ENCODE measurements around the gene VPS13C.

Gene VPS13C

DNA sequence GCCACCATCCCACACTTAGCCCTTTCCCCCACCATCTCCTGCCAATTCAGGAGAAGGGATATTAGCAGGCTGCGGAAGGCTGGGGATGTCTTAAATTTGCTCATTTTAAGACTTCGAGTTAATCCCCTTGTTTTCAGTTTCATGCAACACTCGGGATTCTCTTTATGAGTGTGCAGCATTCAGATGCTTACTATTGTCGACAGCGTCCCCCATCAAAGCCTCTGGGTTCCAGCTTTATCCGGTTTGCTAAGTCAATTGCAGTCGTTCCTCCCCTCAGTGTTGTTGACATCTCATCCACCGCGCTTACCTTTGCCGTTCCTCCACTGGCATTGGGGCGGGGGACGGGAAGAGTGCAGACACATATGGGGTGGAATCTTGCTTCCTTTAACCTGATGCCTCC is 220.2 kb downstream of the VPS13C start:
- DNase-seq = no peak

DNA sequence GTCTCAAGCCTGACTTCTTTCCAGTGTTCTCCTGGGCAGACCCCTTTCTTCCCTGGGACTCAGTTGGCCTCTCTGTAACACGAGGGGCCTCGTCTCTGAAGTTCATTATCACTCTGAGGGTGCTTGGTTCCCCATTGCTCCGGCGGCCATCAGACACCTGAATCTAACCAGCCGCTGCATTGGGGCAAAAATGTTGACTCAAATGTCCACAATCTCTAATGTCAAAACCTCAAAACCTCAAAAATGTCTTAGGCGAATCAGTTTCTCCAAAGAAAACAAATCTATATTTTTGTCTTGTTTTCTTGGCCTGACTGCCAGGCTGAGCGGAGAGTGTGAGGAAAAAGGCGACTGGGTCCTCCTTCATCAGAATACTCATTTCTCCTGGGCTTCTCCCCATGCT is 220.7 kb downstream of the VPS13C start:
- DNase-seq = no peak

DNA sequence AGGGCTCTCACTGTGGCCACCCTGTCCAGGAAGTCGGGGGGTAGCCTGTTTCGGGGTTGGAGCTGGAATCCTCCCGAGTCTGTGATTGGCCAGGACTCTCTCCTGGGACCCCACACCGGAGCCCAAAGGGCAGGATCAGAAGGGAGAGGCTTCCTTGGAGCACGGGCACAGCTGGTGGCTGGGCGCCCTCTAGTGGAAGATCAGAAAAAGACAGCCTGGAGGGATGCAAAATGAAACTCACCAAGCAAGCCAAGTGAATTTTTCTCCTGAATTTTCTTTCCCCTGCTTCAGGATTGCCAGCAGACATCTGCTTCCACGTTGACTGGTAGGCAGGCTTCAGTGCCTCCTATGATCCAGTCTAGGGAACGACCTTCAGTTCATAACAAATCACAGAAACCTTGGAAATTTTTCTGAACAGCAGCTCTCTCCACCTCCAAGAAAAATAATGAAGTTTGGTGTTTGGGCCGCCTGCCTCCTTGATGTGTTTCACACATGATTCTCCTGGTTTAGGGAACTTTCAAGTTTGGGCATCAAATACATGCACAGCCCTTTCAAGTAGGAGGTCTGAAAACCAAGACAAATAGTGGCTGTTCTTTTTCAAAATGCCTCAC is 224.6 kb downstream of the VPS13C start:
- no peak for DNase-seq

DNA sequence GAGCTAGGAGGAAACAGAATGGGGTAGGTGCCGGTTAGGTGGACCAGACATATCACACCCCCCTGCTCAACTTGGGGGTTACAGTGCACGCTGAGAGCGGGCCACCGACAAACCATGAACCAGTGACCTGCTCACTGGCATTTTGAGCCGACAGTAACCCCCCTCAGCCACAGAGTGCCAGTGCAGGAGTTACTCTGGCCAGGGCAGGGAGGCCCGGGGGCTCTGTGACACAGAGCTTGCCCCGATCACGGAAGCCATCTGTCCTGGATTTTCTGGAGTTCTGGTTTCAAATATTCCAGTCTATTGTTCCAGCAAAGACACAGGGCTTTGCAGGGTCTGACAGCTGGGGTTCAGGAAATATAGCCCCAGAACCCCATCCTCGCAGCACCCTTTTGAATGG is 225.2 kb downstream of the VPS13C start:
- no peak for DNase-seq

DNA sequence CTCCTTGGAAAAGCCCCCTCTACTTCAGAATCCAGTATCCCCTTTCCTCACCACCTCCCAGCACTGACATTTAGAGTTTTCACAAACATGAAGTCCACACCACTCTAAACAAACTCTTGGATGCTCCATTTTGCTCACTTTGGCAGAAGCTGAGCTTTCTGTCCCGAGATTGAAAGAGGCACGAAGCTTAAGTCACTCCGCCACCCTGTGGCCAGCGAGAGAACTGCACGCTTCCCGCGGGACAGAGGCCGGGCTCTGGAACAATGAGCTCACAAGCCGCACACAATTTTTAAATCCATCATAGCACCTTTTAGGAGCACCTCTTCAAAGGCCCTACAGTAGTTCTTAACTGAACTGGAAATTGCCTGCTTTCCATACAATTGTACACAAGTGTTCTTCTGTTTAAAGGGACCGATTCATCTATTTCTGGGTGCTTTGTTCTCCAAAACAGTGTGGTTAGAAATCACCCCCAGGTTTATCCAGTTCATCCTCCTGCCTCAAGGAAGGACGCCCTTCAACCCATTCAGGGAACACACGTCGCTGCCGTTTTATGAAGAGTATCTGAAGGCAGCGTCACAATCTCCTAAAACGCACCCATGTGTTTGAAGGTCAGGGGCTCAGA is 226.1 kb downstream of the VPS13C start:
- peak; percentile 1 for DNase-seq

DNA sequence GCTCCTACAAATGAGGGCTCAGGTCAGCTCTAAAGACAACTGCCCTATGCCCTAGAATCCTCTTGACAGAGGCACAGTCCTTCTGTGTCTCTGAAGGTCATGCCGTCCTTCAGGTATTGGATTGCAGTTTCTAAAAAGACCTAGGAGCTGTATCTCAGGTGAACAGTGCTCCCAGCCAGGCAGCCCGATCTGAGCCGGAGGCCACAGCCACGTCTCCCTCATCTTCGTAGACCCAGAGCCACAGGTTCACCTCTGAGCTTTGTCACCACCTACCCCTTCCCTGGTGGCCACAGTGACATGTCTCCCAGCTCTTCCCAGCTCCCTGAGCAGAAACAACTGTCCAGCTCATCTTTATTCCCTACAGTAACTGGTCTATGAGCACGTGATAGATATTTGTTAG is 228.0 kb downstream of the VPS13C start:
- DNase-seq = no peak

DNA sequence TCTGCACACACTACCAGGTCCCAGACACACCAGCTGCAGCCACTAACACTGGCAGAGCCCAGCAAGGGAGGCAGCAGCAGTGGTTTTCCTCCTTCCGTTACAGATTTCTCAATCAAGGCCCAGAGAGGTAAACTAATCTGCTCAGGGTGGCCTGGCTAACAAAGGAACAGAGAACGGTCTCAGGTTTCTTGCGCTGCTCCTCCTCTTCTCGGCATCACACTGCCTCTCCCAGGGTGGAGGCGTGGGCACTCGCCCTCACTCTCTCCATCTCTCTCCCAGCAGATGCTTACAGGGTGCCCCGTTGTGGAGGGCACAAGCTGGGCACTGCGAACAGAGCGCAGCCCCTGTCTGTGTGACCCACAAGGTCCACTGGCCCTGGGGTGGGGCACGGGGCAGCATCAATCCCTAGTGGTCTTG is 228.7 kb downstream of the VPS13C start:
- peak; percentile 16 for DNase-seq

DNA sequence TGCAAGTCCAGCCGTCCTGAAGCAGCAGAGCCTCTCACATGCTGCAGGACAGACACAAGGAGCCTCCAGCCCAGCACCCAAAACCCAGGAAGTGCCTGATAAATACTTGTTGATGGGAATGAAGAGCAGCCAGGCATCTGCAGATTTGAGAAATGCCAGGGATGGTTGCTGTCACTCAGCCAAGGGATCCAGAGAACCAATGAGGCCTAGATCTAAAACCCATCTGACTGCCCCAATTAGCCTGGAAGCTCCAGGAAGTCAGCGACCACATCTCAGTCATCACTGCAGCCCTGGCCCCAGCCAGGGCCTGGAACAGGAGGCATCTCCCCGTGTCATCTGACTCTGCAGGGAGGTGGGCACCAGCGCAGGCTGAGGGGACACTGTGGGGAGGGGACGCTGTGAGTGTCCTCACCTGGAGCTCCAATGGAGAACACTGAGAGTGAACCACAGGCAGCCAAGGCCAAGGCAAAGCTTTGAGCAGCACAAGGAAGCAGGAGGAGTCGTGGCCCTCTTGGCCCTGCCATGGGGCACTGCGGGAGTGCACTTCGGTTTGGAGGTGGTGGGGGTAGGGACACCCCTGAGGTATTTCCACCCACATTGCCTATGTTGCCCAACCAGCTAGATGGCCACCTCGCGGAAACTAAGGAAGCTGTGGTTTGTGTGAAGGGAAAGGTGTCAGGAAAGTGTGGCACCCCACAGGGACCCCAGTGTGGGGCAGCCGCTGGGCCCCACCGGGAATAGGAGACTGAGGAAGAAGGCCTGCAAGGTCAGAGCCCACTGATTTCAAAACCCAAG is 229.5 kb downstream of the VPS13C start:
- DNase-seq = no peak

DNA sequence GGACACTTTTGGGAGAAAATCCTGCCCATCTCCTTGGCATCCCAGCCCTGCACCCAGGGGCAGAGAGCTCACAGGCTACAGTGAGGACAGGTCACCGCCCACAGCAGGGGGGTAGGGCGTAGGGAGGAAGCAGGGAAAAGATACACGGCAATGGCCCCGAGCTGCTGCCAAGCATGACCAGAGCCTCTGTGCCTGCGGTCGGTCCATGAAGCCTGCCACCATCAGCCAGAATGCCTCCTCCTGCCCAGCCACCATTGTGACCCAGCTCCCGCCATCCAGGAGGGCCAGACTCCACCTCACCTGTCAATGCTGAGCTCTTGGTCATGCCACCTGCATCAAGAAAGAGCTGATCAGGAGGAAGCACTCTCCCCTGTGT is 230.7 kb downstream of the VPS13C start:
- DNase-seq = no peak

DNA sequence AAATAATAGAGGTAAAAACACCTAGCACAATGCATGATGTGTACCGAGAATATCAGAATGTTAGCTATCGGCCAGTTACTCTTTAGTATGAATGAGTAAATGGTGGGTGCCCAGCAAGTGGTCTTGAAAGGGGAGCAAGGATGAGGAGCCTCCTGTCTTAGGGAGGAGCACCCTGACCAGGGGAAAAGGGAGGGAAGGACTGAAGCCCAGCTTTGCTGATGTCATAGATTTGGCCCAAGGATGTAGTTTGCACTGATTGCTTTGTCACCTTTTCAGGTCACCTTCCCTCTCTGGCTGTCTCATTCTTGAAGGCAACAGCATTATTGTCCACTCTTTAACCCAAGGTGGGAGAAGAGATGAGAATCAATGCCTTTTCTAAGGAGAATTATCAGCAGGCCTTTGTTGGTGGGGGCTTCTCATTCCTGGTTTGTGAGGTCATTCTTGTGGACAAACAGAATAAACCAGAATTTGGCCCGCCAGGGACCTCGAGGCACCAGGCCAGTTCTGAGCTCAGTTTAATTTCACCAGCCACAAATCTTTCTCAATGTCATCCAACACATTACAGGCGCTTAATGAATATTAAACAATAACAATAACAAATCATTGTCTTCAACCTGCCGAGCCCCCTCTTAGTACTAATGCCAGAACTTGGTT is 231.3 kb downstream of the VPS13C start:
- DNase-seq = no peak

DNA sequence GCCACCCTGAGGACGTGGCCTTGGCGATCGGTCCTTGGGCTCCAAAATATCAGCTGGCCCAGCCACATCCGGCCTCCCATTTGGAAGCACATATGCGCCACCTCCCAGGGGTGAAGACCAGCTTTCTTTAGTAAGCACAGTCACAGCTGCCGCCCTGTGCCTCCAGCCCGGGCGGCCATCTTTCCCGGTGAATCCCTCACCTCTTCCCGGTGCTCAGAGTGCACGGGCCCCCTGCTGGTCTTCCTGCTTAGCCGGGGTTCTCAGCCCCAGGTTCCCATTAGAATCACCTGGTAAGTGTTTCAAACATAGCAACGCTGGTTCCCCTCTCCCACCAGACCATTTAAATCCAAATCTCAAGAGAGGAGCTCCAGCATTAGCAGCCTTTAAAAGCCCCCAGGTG is 232.2 kb downstream of the VPS13C start:
- DNase-seq = no peak

DNA sequence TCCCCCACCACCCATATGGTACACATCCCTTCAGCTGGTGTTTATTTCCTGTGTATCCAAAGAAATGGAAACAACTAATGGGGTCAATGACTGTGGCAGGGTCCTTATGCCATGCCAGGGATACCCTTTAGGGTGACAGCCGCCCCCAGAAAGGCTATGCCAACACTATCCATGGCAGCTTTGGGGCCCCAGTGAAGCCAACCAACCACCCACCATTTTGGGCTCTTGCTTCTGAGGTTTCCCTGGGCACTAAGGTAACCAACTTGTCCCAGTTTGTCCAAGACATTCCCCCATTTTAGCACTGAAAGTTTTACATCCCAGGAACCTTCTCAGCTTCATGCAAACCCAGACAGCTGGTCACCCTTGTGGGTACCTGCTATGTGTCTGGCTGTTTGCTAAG is 233.1 kb downstream of the VPS13C start:
- no peak for DNase-seq

DNA sequence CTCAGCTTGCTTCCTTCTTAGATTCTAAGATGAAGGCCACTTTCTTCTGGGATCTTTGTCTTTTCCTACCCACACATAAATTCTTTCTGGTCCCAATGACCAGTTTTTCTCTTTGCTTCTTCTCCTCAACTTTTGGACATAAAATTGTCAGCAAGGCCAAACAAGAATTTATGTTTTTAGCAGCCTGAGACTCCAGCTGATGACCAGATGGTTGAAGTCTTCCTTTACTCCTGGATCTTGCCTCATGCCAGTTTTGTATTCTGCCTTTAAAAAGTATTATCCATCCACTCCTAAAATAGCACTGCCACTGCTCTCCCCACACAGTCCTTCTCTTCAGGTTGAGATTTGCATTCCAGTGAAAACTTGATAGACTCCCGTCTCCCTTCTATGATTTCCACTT is 236.0 kb downstream of the VPS13C start:
- no peak for DNase-seq

DNA sequence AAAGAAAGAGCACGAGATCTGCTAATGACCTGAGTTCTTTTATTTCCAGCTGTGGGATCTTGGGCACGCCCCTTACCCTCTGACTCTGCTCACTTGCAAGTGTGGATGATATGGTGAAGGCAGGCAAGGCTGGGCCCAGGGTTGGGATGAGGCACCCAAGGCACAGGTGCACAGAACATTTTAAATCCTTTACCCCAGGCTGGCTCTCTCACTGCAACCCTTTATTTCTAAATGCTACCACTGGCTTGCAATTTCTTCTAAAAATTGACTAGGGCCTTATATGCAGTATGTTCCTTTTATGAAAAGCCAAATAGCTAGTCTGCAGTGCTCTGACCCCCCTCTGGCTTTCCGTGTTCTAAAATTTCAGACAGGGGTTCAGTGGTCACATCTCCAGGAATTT is 237.7 kb downstream of the VPS13C start:
- DNase-seq = no peak

DNA sequence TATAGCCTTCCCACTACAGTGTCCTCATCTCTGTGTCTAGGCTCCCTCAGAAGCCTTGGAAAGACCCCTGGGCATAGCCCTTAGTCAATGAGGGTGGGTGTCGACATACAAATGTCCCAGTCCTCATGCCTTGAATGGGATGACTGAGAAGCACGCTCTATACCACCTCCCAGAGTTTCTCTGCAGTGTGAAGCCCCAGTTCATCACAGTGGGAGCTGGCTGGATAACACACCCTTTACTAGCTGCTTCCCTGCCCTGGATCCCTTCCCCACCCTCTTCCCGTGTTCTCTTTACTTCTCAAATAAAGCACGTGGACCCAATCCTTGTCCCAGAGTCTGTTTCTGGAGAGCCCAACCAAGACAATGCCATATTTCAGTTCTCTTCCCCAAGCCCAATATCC is 239.3 kb downstream of the VPS13C start:
- no peak for DNase-seq

DNA sequence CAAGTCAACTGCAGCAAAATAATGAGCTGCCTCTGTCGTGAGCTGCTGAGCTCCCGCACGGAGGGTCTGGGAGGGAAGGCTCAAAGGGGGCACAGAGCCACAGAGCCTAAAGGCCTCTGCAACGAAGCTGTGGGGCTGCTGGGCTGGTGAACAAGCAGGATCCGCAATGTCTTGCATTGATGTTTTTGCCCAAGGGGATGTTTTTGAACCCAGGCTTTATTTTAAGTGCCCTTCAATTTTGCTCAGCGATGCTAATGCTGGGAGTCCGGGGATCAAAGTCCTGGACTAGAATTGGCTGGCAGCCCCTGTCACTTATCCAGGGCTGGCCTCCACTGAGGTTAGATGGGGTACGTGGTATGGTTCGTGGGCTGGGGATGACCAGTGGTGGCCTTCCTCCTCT is 240.0 kb downstream of the VPS13C start:
- no peak for DNase-seq

DNA sequence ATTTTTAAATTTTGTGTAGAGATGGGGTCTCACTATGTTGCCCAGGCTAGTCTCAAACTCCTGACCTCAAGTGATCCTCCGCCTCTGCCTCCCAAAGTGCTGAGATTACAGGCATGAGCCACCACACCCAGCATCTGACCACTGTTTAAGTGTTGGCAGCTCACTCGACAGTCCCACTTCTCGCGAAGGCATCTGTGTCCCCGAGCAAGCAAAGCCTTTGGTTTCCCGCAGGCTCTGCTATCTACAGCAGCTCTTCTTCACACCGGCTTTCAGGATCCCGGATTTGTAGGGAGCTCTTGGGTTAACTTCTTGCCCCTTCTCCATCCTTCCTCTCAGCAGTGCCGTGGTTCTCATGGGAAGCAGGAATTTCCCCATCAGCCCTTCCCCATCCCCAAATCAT is 240.9 kb downstream of the VPS13C start:
- no peak for DNase-seq

DNA sequence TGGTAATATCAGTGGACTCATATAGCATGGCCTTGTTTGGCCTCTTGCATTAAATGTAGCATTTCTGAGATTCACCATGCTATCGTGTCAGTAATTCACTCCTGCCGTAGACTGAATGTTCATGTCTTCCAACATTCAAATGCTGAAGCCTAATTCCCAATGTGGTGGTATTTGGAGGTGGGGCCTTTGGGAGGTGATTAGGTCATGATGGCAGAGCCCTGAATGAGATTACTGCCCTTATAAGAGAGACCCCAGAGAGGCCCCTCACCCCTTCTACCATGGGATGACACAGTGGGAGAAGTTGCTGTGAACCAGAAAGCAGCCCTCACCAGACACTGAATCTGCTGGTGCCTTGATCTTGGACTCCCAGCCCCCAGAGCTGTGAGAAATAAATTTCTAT is 241.4 kb downstream of the VPS13C start:
- DNase-seq = no peak

DNA sequence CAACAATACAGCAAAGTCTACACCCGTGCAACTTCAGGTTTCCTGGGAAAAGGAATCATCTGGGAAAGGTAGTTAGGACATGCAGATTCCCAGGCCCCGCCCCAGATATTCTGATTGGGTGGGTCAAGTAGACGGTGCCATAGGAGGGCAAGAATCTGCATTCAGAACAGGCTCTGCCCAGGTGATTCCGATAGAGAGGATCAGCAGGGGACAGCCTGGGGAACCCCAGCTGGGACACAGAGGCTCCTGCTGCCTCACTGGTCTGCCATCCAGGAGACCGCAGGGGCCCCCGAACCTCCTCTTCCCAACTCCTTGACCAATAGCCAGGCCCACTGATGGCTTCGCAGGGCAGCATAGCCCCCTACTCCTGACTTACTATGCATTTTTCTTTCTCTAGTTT is 243.4 kb downstream of the VPS13C start:
- DNase-seq = no peak

DNA sequence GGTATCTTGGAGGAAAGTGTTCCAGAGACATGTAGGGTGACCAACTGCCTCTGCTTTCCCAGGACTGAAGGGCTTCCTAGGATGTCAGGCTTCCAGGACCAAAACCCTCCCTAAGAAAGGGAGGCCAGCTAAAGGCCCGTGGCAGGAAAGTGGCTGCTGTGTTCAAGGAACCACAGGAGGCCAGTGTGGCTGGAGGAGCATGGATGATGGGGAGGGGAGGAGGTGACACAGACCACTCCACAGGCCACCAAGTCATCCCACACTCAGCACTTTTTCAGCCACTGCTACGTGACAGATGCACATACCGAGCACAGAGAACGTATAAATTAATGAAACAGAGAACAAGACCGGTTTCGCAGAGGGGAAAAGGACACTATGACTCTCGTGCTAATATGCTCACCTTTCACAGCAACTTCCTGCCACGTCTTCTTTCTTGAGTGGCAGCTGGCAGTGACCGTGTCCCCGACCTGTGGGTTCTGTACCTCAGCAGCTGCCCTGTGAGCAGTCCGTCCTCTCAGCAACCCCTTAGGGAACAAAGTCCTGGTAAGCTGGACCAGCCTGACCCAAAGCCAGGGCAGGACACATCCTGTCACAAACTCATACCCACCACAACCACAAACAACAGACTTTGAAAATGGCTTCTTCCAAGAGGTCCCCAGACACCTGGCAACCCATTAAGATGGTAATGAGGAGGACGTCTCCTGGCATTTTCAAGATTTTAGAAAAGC is 244.7 kb downstream of the VPS13C start:
- DNase-seq = no peak

DNA sequence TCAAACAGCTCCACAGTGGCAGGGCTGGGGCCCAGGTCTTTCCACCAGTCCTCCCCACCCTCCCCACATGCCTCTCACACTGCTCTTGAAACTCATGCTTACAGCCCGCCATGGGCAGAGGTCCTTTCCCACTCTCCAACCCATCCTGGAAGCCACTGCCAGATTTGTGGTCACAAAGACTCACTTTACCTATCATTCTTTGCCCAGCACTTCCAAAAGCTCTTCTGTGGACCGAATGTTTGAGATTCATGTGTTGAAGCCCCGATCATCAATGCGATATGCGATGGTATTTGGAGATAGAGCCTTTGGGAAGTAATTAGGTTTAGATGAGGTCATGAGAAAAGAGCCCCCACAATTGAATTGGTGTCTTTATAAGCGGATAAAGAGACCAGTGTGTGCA is 247.8 kb downstream of the VPS13C start:
- no peak for DNase-seq

DNA sequence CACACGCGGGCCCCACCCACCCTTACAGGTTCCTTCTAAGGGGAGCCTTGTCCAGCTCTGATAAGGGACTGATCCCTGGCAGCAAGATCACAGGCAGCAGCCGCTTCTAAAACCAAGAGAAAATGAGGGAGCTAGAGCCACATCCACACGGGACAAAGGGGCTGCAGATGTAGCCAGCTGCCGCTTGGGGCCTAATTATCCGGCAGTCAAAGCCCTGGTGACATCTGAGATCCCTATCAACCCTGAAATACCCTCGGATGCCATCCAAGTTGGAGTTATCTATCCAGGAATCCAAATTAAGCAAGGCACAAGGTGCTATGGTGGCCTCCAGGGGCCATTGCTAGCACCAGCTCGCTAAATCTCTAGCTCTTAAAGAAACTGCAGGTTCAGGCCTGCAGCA is 248.3 kb downstream of the VPS13C start:
- DNase-seq = no peak

DNA sequence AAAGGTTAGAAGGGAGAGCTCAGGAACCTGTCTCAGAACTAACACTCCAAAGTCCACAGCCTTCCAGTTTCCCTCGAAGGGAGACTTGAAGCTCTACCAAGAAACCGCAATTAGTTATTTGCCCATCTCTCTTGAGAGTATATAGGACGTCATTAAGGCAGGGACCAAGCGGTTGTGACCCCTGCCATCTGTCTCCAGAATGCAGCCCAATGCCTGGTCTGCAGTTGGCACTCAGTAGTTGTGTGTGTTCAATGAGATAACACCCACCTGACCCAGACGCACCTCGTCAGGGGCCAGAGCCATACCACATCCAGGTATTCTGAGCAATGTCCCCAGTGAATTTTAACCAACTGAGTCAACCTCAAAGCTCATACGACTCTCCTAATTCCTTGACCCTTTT is 251.0 kb downstream of the VPS13C start:
- no peak for DNase-seq
